HepG2 (cell line): ENCODE measurements around the gene IRX5. TPM values are rescaled to one million over a fixed set of nuclear protein-coding genes. Genes with fewer than 3 reads are reported as not detected.

ENCODE experiments used
- ATAC-seq: fragments of 200-7000 bp; cut with Tn5 transposase; 3 replicates; pipeline ENCODE4 v1.9.1; 2020; ENCODE audit warnings: mild to moderate bottlenecking, moderate library complexity
- BruUV-seq: library from RNA; stranded (reverse); fragments of 400-500 nt; replicated peaks from 2 replicates; lab custom pipeline; 2021; lab: Mats Ljungman, UMichigan
- CTCF ChIA-PET: fragments of 300-600 bp; formaldehyde crosslinking; extraction: SDS; loops from one replicate; lab custom pipeline; 2021; ENCODE audit warnings: low total read pairs, inconsistent platforms, low intra/inter-chr PET ratio; lab: Yijun Ruan, JAX
- POLR2A ChIA-PET: fragments of 350-600 bp; sonication (Branson Sonifier 250); formaldehyde crosslinking; loops from one replicate; lab custom pipeline; 2020; ENCODE audit warnings: antibody characterized with exemption, inconsistent platforms; lab: Yijun Ruan, JAX
- DNase-seq: peaks from one replicate; pipeline ENCODE4 v3.0.0-alpha.2; 2015; ENCODE audit warnings: low spot score
- FAIRE-seq: peaks from 3 replicates; lab custom pipeline; 2011; peaks lifted over from hg19 to GRCh38; lab: Jason Lieb, UNC
- H2AFZ ChIP-seq: one replicate; pipeline ENCODE4 v1.6.1; 2011; ENCODE audit warnings: low read length, inconsistent platforms
- H3K27ac ChIP-seq: fragments of 300-600 bp; 3 replicates; pipeline ENCODE4 v1.8.0; 2011; ENCODE audit warnings: mixed run types, mild to moderate bottlenecking, mixed read lengths, low read length, inconsistent platforms; ENCODE audit not compliant: insufficient read depth; ENCODE audit errors: extremely low read length
- H3K27me3 ChIP-seq, 2 experiments: fragments of 200-600 bp in 1 of 2; 2 replicates in 1 of 2; 3 replicates in 1 of 2; pipeline versions ENCODE4 v1.6.0 to v1.8.0; 2011; ENCODE audit warnings: low read length in 2 of 2, mild to moderate bottlenecking in 2 of 2, moderate library complexity in 2 of 2, inconsistent platforms in 1 of 2; ENCODE audit not compliant: insufficient read depth in 2 of 2, control insufficient read depth in 1 of 2
- H3K36me3 ChIP-seq, 2 experiments: fragments of 200-600 bp in 1 of 2; replicated peaks in 1 of 2; 2 replicates in 1 of 2; 3 replicates in 1 of 2; pipeline versions ENCODE4 v1.5.1 to v1.8.0; 2011; ENCODE audit warnings: low read length in 2 of 2, inconsistent platforms in 1 of 2; ENCODE audit not compliant: insufficient read depth in 2 of 2, control insufficient read depth in 1 of 2
- H3K4me1 ChIP-seq: 2 replicates; pipeline ENCODE4 v1.5.1; 2012; ENCODE audit warnings: low read length, inconsistent platforms; ENCODE audit not compliant: insufficient read depth
- H3K4me2 ChIP-seq: 2 replicates; pipeline ENCODE4 v1.6.0; 2011; ENCODE audit warnings: low read depth, low read length, inconsistent platforms
- H3K4me3 ChIP-seq, 3 experiments: fragments of 200-600 bp in 1 of 3; sonication (generic), shearing (Covaris generic) in 1 of 3; replicated peaks in 1 of 3; 2 replicates each; pipeline ENCODE4 v1.5.1; 2011 to 2016; ENCODE audit warnings: low read length in 3 of 3, inconsistent platforms in 2 of 3, low read depth in 2 of 3, mild to moderate bottlenecking in 2 of 3, control low read depth in 1 of 3, mixed read lengths in 1 of 3; ENCODE audit not compliant: insufficient read depth in 1 of 3
- H3K79me2 ChIP-seq: one replicate; pipeline ENCODE4 v1.6.1; 2011; ENCODE audit warnings: low read length, inconsistent platforms; ENCODE audit not compliant: insufficient read depth
- H3K9ac ChIP-seq: 2 replicates; pipeline ENCODE4 v1.6.0; 2011; ENCODE audit warnings: mild to moderate bottlenecking, low read depth, low read length, inconsistent platforms; ENCODE audit not compliant: insufficient read depth
- H3K9me3 ChIP-seq: 2 replicates; pipeline ENCODE4 v1.5.1; 2012; ENCODE audit warnings: mild to moderate bottlenecking, low read length
- H4K20me1 ChIP-seq: 2 replicates; pipeline ENCODE4 v1.6.0; 2011; ENCODE audit warnings: inconsistent platforms, mild to moderate bottlenecking, low read length, moderate library complexity; ENCODE audit not compliant: insufficient read depth
- IKZF4 ChIP-seq: sonication (generic); formaldehyde crosslinking; IDR thresholded peaks from 2 replicates; pipeline ENCODE4 v1.5.1; 2020; ENCODE audit warnings: borderline replicate concordance, mild to moderate bottlenecking, low read depth, missing genetic modification reagents; ENCODE audit errors: not compliant biosample characterization
- KDM6A ChIP-seq: IDR thresholded peaks from 2 replicates; pipeline ENCODE4 v1.6.1; 2016; ENCODE audit warnings: low read depth
- MAFF ChIP-seq: IDR thresholded peaks from 2 replicates; pipeline ENCODE4 v1.6.1; 2011; ENCODE audit warnings: low read depth, low read length, improper control_type of control experiment
- MAFK ChIP-seq, 2 experiments: IDR thresholded peaks in 1 of 2; conservative IDR thresholded peaks in 1 of 2; 2 replicates each; pipeline ENCODE4 v1.6.1; 2011; ENCODE audit warnings: improper control_type of control experiment in 2 of 2, low read length in 2 of 2
- NFIC ChIP-seq: IDR thresholded peaks from 2 replicates; pipeline ENCODE4 v1.6.1; 2012; ENCODE audit warnings: mild to moderate bottlenecking, low read length, inconsistent platforms
- PCBP1 ChIP-seq: fragments of 200-400 bp; formaldehyde crosslinking; IDR thresholded peaks from 2 replicates; pipeline ENCODE4 v1.6.1; 2017; ENCODE audit warnings: mild to moderate bottlenecking, low read depth, low read length, borderline replicate concordance
- ZFY ChIP-seq: sonication (generic); formaldehyde crosslinking; IDR thresholded peaks from 2 replicates; pipeline ENCODE4 v1.4.0; 2020; ENCODE audit warnings: missing genetic modification reagents
- ZNF563 ChIP-seq: sonication (generic); formaldehyde crosslinking; IDR thresholded peaks from 2 replicates; pipeline ENCODE4 v1.8.0; 2022; ENCODE audit warnings: mild to moderate bottlenecking, moderate library complexity, missing genetic modification reagents
- WGBS: methylation state at CpG from one replicate; pipeline ENCODE4 v1.1.6; 2017; ENCODE audit warnings: low lambda C conversion rate; 5-methylcytosine and 5-hydroxymethylcytosine counted together
- in situ Hi-C: cut with HindIII; loops from 2 replicates; pipeline ENCODE4 v1.10.0; 2017; ENCODE audit warnings: low pct_unique_long_range_greater_than_20kb; ENCODE audit not compliant: extremely low pct_ligation_motif_present
- intact Hi-C: fragments of 100-400 bp; cut with micrococcal nuclease; formaldehyde crosslinking; loops from one replicate; pipeline ENCODE4 v1.10.0; 2022; ENCODE audit not compliant: unreplicated experiment
- polyA plus RNA-seq, 8 experiments: library from polyadenylated mRNA; depleted of rRNA in 3 of 8; stranded (reverse) in 7 of 8; unstranded in 1 of 8; fragments of >200 nt; fragmentation: Illumina TruSeq in 4 of 8; extraction: Trizol in 4 of 8; gene quantifications; 2 replicates each; pipeline versions ENCODE4 v1.2.1 to v1.2.3, GENCODE V29; 2011 to 2016; ENCODE audit warnings: low read depth in 4 of 8, missing spikeins in 1 of 8, mixed read lengths in 1 of 8; ENCODE audit not compliant: insufficient read depth in 1 of 8
- total RNA-seq, 5 experiments: library from RNA; depleted of rRNA; stranded (reverse); fragments of >200 nt; fragmentation: Illumina TruSeq; extraction: Trizol; gene quantifications; 2 replicates each; pipeline ENCODE4 v1.2.3, GENCODE V29; 2016; ENCODE audit warnings: low read depth in 1 of 5
- TF ChIP-seq, protein P1 (sequence below): sonication (generic); formaldehyde crosslinking; IDR thresholded peaks from 2 replicates; pipeline ENCODE4 v1.8.0; 2022; ENCODE audit warnings: mild to moderate bottlenecking, missing genetic modification reagents, moderate library complexity
- TF ChIP-seq, protein P2 (sequence below): sonication (generic); formaldehyde crosslinking; IDR thresholded peaks from 2 replicates; pipeline ENCODE4 v1.4.0; 2020; ENCODE audit warnings: missing genetic modification reagents
- TF ChIP-seq, protein P3 (sequence below): sonication (generic); formaldehyde crosslinking; IDR thresholded peaks from 2 replicates; pipeline ENCODE4 v1.4.0; 2020; ENCODE audit warnings: missing genetic modification reagents, borderline replicate concordance
- TF ChIP-seq, protein P4 (sequence below): sonication (generic); formaldehyde crosslinking; IDR thresholded peaks from 2 replicates; pipeline ENCODE4 v1.4.0; 2020; ENCODE audit warnings: missing genetic modification reagents

The IRX5 gene
- total and polyA plus RNA-seq, 2 of the 13 experiments (the other 11 are each of a cell fraction or from before 2014, with no cell fraction given), result not detected

DNA sequence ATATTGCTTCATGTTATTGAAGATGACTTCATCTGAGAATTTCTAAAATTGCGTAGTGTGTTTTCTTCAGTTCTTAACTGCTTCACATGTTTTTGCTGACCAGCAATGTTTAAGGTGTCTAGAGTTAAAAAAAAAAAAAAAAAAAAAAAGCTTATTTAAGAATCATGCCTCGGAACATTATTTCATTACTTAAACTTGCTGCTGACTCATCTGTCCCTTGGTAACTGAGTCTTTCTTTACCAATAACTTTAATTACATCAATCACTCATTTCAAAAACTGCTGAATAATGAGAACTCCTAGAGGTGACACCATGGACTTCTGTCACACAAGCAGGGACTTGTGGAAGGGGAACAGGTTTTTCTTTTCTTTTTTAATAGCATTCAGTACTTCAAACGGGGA is 16.2 kb downstream of the IRX5 start:
- no peaks in the 10 kb centered on the region for H3K4me1 ChIP-seq
- no peak for ATAC-seq
- 18% methylated on average over 3 of the region's 3 CpGs for WGBS
- in situ Hi-C loops, result no loop called here
- no peaks in the 10 kb centered on the region for H3K79me2 ChIP-seq
- no peaks in the 10 kb centered on the region for H3K9me3 ChIP-seq
- no peak overlapping the region for H2AFZ ChIP-seq
- BruUV-seq, result no TSS peak
- intact Hi-C loops, result no loop called here
- no peak overlapping the region for H3K4me3 ChIP-seq
- no peaks in the 10 kb centered on the region for H3K36me3 ChIP-seq
- CTCF ChIA-PET, result no interaction called here
- POLR2A ChIA-PET, result no interaction called here
- no peaks in the 10 kb centered on the region for H4K20me1 ChIP-seq
- DNase-seq, result no peak
- H3K27ac ChIP-seq, result no peak overlapping the region
- H3K27me3 ChIP-seq, result peaks cover 2 to 13% of the 10 kb centered on the region in 2 experiments; a peak in 2 of 5 replicates
- no peak for FAIRE-seq
- H3K9ac ChIP-seq, result no peak overlapping the region
- no peak overlapping the region for H3K4me2 ChIP-seq
- TF ChIP-seq, protein P1, sequence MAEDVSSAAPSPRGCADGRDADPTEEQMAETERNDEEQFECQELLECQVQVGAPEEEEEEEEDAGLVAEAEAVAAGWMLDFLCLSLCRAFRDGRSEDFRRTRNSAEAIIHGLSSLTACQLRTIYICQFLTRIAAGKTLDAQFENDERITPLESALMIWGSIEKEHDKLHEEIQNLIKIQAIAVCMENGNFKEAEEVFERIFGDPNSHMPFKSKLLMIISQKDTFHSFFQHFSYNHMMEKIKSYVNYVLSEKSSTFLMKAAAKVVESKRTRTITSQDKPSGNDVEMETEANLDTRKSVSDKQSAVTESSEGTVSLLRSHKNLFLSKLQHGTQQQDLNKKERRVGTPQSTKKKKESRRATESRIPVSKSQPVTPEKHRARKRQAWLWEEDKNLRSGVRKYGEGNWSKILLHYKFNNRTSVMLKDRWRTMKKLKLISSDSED (CRISPR knock-in tag), result no peak
- TF ChIP-seq IKZF4 (CRISPR knock-in tag), result no peak
- TF ChIP-seq MAFF, result peak; percentile 61
- no peak for TF ChIP-seq KDM6A (CRISPR knock-in tag)
- peak; percentile 61 for TF ChIP-seq MAFK (conservative IDR thresholded peaks at IDR 0.05 in 1 of 2, IDR thresholded peaks at IDR 0.05 in 1 of 2; ENCODE audit: low read length in 2 of 2)
- no peak for TF ChIP-seq PCBP1

DNA sequence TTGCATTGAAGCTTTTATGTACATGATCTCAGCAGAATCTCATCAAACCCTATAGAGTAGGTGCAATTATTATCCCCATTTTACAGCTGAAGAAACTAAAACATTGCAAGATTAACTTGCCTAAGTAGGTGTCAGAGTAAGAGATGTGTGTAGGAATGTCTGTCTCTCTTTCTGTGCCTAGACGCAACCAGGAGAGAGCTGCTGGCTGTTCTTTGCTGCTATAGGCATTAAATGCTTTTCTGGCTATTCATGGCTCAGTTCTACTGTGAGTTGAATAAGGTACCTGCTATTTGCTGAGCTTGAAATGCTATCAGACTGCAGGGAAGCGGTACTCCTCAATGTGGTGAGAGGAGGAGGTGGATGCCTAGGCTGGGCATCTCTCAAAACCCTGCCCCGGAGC is 17.0 kb downstream of the IRX5 start:
- no TSS peak for BruUV-seq

More for the DNA sequence above, 17.0 kb downstream of the IRX5 start:
- TF ChIP-seq, protein P2, sequence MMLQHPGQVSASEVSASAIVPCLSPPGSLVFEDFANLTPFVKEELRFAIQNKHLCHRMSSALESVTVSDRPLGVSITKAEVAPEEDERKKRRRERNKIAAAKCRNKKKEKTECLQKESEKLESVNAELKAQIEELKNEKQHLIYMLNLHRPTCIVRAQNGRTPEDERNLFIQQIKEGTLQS (CRISPR knock-in tag), result no peak
- TF ChIP-seq NFIC, result no peak
- TF ChIP-seq, protein P3, sequence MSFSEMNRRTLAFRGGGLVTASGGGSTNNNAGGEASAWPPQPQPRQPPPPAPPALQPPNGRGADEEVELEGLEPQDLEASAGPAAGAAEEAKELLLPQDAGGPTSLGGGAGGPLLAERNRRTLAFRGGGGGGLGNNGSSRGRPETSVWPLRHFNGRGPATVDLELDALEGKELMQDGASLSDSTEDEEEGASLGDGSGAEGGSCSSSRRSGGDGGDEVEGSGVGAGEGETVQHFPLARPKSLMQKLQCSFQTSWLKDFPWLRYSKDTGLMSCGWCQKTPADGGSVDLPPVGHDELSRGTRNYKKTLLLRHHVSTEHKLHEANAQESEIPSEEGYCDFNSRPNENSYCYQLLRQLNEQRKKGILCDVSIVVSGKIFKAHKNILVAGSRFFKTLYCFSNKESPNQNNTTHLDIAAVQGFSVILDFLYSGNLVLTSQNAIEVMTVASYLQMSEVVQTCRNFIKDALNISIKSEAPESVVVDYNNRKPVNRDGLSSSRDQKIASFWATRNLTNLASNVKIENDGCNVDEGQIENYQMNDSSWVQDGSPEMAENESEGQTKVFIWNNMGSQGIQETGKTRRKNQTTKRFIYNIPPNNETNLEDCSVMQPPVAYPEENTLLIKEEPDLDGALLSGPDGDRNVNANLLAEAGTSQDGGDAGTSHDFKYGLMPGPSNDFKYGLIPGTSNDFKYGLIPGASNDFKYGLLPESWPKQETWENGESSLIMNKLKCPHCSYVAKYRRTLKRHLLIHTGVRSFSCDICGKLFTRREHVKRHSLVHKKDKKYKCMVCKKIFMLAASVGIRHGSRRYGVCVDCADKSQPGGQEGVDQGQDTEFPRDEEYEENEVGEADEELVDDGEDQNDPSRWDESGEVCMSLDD (CRISPR knock-in tag), result no peak
- TF ChIP-seq, protein P4, sequence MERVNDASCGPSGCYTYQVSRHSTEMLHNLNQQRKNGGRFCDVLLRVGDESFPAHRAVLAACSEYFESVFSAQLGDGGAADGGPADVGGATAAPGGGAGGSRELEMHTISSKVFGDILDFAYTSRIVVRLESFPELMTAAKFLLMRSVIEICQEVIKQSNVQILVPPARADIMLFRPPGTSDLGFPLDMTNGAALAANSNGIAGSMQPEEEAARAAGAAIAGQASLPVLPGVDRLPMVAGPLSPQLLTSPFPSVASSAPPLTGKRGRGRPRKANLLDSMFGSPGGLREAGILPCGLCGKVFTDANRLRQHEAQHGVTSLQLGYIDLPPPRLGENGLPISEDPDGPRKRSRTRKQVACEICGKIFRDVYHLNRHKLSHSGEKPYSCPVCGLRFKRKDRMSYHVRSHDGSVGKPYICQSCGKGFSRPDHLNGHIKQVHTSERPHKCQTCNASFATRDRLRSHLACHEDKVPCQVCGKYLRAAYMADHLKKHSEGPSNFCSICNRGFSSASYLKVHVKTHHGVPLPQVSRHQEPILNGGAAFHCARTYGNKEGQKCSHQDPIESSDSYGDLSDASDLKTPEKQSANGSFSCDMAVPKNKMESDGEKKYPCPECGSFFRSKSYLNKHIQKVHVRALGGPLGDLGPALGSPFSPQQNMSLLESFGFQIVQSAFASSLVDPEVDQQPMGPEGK, result no peak
- TF ChIP-seq ZNF563 (CRISPR knock-in tag), result no peak
- no peak for TF ChIP-seq ZFY (CRISPR knock-in tag)
- TF ChIP-seq, all 625 proteins: peak for 0
- POLR2A ChIA-PET, result no interaction called here
- ATAC-seq, result no peak
- no peak for DNase-seq
- no peak for FAIRE-seq
- no peaks in the 10 kb centered on the region for H3K79me2 ChIP-seq
- H3K4me2 ChIP-seq, result no peak overlapping the region
- H3K4me3 ChIP-seq, result no peak overlapping the region
- H2AFZ ChIP-seq, result no peak overlapping the region
- 33% methylated on average over 3 of the region's 3 CpGs for WGBS
- in situ Hi-C loops, result no loop called here
- no peak overlapping the region for H3K27ac ChIP-seq
- H3K9ac ChIP-seq, result no peak overlapping the region
- no peaks in the 10 kb centered on the region for H3K4me1 ChIP-seq
- H3K9me3 ChIP-seq, result no peaks in the 10 kb centered on the region
- CTCF ChIA-PET, result no interaction called here
- intact Hi-C loops, result no loop called here
- no peaks in the 10 kb centered on the region for H4K20me1 ChIP-seq
- peaks cover 2 to 9% of the 10 kb centered on the region in 2 experiments; a peak in 2 of 5 replicates for H3K27me3 ChIP-seq
- no peaks in the 10 kb centered on the region for H3K36me3 ChIP-seq
